Adipose tissue (tissue), 3 donors: ENCODE measurements around the gene TMEM128. TPM values are rescaled to one million over a fixed set of nuclear protein-coding genes. Genes with fewer than 3 reads are reported as not detected.
A peak's percentile ranks its signal among the peaks of the same experiment; 100 is the strongest.

Source experiments
- H3K27ac ChIP-seq: one replicate; pipeline ENCODE4 v1.5.1; 2013; ENCODE audit warnings: low read depth, low read length
- WGBS, 3 donors: extraction: QIAGEN DNeasy Blood & Tissue Kit; methylation state at CpG; one replicate each; pipeline ENCODE4 v1.1.7; 2013; 5-methylcytosine and 5-hydroxymethylcytosine counted together
- polyA plus RNA-seq, 3 donors: library from polyadenylated mRNA; stranded (reverse); fragments of 200-250 nt; gene quantifications; one replicate each; pipeline ENCODE4 v1.2.3, GENCODE V29; 2013
- donor health status: healthy with polysubstance abuse.
- donor health status: Bipolar disorder and iron deficiency.
- donor health status: healthy.

TMEM128 gene, protein sequence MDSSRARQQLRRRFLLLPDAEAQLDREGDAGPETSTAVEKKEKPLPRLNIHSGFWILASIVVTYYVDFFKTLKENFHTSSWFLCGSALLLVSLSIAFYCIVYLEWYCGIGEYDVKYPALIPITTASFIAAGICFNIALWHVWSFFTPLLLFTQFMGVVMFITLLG
- polyA plus RNA-seq: 10 to 100 TPM; 13.9 to 26.3 (median 25.2) TPM

GRCh38 chr4:4248029-4248884 is at the start of gene TMEM128:
Gene TMEM128 (minus strand): TSS chr4:4248223. CDS start chr4:4248202, 21 bp downstream.
- 1% methylated on average over 62 of the region's 62 CpGs for WGBS, 3 donors
- peak within 1 kb of the TSS; percentile 61 for H3K27ac ChIP-seq

- no peak overlapping the region for H3K27ac ChIP-seq
- 95 to 99% (median 96%) methylated on average over 5 of the region's 5 CpGs for WGBS, 3 donors
These were observed 48.3 kb upstream of the TMEM128 start for GRCh38 chr4:4296283-4296846.

DNA sequence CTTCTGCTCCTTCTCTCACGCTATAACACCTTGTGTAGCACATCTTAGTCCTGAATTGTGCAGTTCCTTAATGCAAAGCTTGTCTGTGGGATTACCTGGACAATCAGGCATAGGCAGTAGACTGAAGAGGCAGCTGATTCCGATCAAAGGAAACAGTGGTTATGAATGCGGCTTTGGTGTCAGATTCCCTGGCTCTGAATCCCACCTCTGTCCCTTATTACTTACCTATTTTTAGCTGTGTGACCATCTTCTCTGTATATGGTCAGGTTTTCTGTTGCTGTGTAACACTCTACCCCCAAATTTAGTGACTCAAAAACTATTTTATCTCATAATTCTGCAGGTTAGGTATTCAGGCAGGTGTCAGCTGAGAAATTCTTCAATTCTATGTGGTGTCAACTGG is 45.3 kb upstream of the TMEM128 start:
- WGBS, 3 donors: 96% methylated on average over 3 of the region's 3 CpGs
- H3K27ac ChIP-seq: no peak overlapping the region

DNA sequence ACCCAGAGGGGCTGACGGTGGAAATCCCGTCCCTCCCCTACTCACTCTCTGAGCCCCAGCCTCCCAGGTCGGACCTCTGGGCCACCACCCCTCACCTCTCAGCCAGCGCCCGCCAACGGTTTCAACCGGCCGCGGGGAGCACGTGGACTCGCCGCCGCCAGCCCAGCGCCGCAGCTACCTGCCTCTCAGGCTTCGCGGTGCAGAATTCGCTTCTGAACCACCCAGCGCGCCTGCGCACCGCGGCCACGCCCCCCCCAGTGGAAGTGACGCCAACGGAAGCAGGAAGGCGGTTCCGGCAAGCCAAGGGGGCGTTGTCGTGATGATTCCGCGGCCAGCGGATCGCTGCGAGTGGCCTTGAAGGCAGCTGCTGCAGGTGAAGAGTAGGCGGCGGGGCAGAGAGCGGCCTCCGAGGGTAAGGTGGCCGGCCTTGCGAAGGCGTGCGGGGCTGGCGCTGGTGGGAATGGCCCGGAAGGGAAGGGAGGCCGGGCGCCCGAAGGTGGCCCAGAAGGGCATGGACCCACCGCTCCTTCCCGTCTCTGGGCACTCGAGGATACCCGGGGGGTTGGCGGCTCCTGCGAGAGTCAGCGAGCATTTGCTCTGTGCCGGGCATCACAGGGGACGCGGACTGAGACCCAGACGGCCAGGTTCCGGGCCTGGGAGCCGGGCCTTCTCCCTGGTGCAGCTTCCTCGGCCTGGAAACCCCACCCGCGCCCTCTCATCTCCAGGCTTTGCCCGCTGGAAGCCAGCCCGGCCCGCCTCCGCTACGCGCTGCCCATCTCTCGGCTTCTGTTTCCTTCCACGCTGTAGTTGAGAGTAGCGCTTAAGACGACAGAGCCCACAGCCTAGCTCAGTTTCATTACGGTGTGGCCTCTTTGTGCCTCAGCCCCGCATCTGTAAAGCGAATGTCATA is 42.2 kb upstream of the TMEM128 start, which contains the start of the genes LYAR and ZBTB49:
Gene LYAR, minus strand, starts transcription at position 214 of the 910 bp plus-strand sequence. CDS start 6,412 bp downstream, outside the sequence.
Gene ZBTB49, plus strand, starts transcription at position 311 of the 910 bp plus-strand sequence. CDS start 9,695 bp downstream, outside the sequence.
- WGBS, 3 donors: 0 to 1% (median 0%) methylated on average over 75 to 77 of the region's 77 CpGs
- no peak within 1 kb of the TSS for H3K27ac ChIP-seq

DNA sequence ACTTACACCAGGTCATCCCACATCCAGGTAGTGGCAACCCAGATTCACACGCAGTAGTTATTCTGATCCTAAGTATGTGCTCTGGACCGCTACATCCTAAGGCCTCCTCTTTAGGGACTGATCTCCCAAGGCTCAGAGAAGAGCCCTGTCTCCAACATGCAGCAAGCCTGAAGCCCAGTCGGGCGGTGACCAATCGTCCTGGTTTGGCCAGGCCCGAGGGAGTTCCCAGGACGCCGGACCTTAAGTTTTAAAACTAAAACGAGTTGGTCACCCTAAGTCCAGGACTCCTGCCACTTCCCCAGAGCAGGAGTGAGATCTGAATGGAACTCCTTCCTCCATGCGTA is 41.5 kb upstream of the TMEM128 start:
- 0% methylated on average over 10 of the region's 10 CpGs for WGBS, 3 donors
- H3K27ac ChIP-seq: no peak overlapping the region

GRCh38 chr4:4289055-4289454 is 41.0 kb upstream of the TMEM128 start:
- H3K27ac ChIP-seq: no peak overlapping the region
- WGBS, 3 donors: 21 to 38% (median 30%) methylated on average over 3 of the region's 3 CpGs

DNA sequence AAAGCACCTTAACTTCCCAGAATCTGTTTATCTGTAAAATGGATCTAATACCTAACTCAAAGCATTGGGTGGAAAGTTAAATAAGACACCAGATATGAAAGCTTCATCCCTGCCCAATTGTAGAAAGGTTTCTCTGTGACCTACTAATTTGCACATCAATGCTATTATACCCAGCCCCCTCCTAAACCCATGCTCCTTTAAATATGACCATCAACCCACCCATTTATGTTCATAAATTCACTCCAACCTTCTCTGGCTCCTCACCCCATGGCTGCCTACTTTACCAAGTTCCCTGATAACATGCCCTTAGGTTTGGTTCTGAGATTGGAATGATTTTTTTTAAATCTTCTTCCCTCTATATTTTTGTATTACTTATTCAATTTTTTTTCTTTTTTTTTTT is 40.1 kb upstream of the TMEM128 start:
- H3K27ac ChIP-seq: no peak overlapping the region

GRCh38 chr4:4284827-4285618 is 37.0 kb upstream of the TMEM128 start:
- H3K27ac ChIP-seq: no peak overlapping the region
- 76 to 77% (median 77%) methylated on average over 11 of the region's 11 CpGs for WGBS, 3 donors

GRCh38 chr4:4281787-4282186 is 33.8 kb upstream of the TMEM128 start:
- no peak overlapping the region for H3K27ac ChIP-seq
- 79 to 96% (median 86%) methylated on average over 6 of the region's 6 CpGs for WGBS, 3 donors

DNA sequence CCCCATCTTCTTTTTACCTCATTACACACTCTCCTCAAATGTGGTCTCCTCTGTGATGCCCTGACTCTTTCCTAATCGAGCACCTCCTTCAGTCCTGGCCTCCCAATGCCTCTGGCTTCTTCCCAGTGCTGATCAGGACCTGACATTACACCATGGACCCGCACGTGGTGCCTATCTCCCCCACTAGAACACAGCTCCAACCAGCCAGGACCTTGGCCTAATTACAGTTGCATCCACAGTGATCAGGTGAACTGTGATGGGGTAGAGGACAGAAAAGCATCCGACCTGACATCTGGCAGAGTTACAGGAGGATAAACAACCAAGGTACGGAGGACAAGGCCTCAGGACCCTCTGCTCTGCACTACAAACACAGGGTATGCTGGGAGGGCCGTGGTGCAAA is 29.5 kb upstream of the TMEM128 start:
- H3K27ac ChIP-seq: no peak overlapping the region
- 74 to 76% (median 75%) methylated on average over 6 of the region's 6 CpGs for WGBS, 3 donors

DNA sequence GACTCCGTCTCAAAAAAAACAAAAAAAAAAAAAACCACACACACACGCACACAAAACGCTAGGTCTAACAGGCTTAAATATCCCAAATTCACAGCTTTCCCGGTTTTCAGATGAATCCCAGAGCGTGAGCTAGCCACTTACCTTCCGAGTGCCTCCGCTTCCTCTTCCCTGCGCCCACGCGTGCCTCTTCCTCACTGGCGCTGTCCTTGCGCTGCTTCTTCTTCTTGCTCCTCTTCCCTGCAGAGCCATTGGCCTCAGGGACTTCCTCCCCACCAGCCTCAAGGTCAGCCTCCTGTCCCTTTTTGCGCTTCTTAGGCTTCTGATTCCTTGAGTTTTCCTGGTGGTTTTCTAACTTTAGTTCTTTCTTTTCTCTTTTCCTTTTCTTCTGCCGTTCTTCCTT is 26.2 kb upstream of the TMEM128 start:
- WGBS, 3 donors: 91 to 94% (median 94%) methylated on average over 14 of the region's 14 CpGs
- no peak overlapping the region for H3K27ac ChIP-seq

DNA sequence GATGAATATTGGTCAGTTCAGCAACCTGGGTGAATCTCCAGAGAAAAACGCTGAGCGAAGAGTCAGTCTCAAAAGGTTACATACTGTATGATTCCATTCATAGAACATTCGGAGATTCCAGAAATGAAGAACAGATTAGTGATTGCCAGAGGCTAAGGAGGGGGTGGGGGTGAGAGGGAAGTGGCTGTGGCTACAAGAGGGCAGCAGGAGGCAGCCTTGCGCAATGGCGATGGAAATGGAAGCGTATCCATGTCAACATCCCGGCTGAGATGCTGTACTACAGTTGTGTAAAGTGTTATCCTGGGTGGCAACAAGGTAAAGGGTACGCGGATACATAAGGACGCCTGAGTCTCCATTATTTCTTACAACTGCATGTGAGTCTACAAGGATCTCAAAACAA is 23.9 kb upstream of the TMEM128 start:
- WGBS, 3 donors: 83 to 90% (median 87%) methylated on average over 10 of the region's 10 CpGs
- no peak overlapping the region for H3K27ac ChIP-seq

DNA sequence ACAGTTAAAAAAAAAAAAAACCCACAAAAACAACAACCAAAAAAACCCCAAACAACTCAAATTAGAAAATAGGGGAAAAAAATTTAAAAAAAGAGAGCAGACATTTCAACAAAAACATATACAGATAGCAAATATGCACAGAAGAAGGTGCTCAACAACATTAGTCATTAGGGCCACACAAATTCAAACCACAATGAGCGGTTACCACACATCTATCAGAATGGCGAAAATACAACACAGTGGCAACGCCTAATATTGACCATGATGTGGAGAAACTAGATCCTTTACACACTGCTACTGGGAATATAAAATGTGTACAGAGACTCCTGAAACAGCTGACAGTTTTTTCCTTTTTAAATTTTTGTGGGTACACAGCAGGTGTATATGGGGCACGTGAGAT is 22.5 kb upstream of the TMEM128 start:
- WGBS, 3 donors: 75 to 87% (median 81%) methylated on average over 4 of the region's 4 CpGs

DNA sequence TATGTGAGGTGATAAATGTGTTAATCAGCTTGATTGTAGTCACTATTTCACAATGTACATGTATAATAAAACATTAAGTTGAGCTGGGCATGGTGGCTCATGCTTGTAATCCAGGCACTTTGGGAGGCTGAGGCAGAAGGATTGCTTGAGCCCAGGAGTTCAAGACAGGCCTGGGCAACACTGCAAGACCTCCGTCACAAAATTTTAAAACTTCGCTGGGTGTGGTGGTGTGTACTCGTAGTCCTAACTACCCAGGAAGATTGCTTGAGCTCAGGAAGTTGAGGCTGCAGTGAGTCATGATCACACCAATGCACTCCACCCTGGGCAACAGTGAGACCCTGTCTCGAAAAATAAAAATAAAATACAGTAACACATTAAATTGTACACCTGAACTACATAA is 21.8 kb upstream of the TMEM128 start:
- 80 to 90% (median 80%) methylated on average over 4 of the region's 4 CpGs for WGBS, 3 donors
- H3K27ac ChIP-seq: no peak overlapping the region

More for the DNA sequence above, 22.5 kb upstream of the TMEM128 start:
- H3K27ac ChIP-seq: no peak overlapping the region

DNA sequence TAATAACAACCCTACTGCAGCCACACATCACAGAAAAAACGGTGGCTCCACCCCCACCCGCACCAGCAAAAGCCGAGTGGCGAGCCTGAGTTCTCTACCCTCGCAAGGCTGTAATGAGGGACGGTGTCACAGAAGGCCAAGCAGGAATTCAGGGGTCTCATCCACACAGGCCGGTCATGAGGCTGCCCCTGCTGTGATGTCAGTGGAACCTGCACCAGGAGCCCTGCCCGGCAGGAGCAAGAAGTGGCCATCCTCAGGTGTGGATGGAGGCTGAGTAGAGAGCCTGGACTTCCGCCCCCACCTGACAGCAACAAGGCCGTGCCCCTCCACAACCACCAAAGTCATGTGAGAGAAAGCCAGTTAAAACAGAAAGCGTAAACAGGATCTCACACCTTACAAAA is 21.3 kb upstream of the TMEM128 start:
- H3K27ac ChIP-seq: no peak overlapping the region
- 88 to 93% (median 90%) methylated on average over 11 of the region's 11 CpGs for WGBS, 3 donors

DNA sequence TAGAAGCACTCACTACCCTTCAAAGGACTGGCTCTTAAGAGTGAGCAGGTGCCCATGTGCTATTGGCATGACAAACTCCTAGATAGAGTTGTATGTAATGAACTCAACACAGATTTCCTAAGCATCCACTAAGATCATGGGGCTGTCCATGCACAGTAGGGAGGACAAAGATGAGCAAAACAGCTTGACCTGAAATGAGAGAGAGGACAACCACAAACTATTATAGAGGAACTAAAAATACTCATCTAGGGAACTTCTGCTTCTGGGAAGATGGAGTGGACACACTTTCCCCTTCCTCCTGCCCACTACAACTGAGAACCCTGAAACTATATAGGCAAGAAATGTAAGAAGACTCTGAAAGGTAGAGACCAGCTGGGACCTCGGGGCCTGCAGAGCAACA is 20.8 kb upstream of the TMEM128 start:
- H3K27ac ChIP-seq: no peak overlapping the region
- 88 to 100% (median 95%) methylated on average over 1 of the region's 1 CpG for WGBS, 3 donors

DNA sequence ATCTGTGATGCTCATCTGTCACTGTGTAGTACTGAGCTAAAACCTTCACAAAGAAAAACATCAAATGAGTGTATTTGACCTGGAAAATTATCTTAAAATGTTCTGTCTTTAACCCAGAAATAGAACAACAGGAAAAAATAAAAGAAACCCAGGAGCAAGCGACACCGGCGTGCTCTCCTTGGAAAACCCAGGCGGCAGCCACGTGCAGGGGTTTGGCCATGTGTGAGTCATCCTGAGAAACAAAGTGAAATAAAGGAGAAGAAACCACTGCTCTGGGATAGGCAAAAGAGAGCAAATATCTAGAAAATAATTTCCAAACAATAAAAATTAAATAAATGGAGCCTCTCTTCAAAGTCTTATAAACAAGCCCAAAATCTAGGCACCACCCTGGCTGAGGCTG is 20.0 kb upstream of the TMEM128 start:
- 82 to 92% (median 89%) methylated on average over 5 of the region's 5 CpGs for WGBS, 3 donors
- no peak overlapping the region for H3K27ac ChIP-seq
